Activated CD4-positive, alpha-beta memory T cell treated with anti-CD3 and anti-CD28 coated beads, Interleukin-2, amount 10 ng/mL, durations not matched to agents 7 days and 5 days (primary cell): Measurements from ENCODE around the gene ASAH2. TPM values are rescaled to one million over a fixed set of nuclear protein-coding genes. Genes with fewer than 3 reads are reported as not detected.

Experiments used
- CTCF ChIA-PET: fragments of 350-600 bp; sonication (Branson Sonifier 250); formaldehyde crosslinking; loops from one replicate; lab custom pipeline; 2021; ENCODE audit warnings: antibody characterized with exemption, inconsistent platforms; lab: Charles Lee
- POLR2A ChIA-PET: fragments of 350-600 bp; sonication (Branson Sonifier 250); formaldehyde crosslinking; loops from one replicate; lab custom pipeline; 2021; ENCODE audit warnings: antibody characterized with exemption; lab: Charles Lee
- DNase-seq: peaks from one replicate; pipeline ENCODE4 v3.0.0-alpha.2; 2020
- H3K27ac Mint-ChIP-seq: one replicate; pipeline ENCODE4 v1.8.0; 2021; ENCODE audit warnings: mild to moderate bottlenecking, mixed read lengths
- H3K27me3 Mint-ChIP-seq: one replicate; pipeline ENCODE4 v1.8.0; 2021; ENCODE audit warnings: mixed read lengths
- H3K36me3 Mint-ChIP-seq: one replicate; pipeline ENCODE4 v1.8.0; 2021; ENCODE audit warnings: low read depth, mixed read lengths
- H3K4me1 Mint-ChIP-seq: one replicate; pipeline ENCODE4 v1.8.0; 2021; ENCODE audit warnings: mixed read lengths
- H3K4me3 Mint-ChIP-seq: one replicate; pipeline ENCODE4 v1.8.0; 2021; ENCODE audit warnings: mild to moderate bottlenecking, mixed read lengths
- H3K9me3 Mint-ChIP-seq: one replicate; pipeline ENCODE4 v1.8.0; 2021; ENCODE audit warnings: mixed read lengths
- total RNA-seq, 2 experiments: library from RNA; stranded (reverse); gene quantifications; one replicate each; pipeline ENCODE4 v1.2.3, GENCODE V29; 2021

ASAH2 gene
- total RNA-seq, result 1 to 10 TPM; 2.1 to 3.6 TPM

DNA sequence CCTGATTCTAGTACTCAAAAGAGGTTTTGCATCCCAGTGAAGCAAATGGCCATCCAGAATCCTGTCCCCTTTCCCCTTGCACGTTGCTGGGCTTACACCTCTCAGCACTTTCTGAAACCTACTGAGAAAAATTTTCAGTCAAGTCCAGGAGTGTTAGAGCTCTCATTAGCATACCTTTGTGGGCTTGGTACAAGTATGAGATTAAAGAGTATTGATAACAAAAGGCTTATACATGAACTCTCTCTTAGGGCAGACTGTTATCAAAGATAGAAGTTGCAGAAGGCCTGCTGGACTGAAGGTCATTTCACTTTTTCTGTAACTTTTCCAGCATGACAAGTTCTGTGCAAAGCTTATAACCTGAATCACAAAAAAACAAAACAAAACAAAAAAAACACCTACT is at the start of gene ASAH2:
ASAH2 (minus strand) TSS at position 123 of the 400 bp plus-strand sequence. CDS start 2,906 bp downstream, outside the sequence.
- Mint-ChIP-seq H3K4me1 (no peaks in the 10 kb centered on the region), H3K36me3 (no peaks in the 10 kb centered on the region), H3K27me3 (peaks cover 55% of the 10 kb centered on the region), H3K27ac (no peak within 1 kb of the TSS), H3K4me3 (no peak within 1 kb of the TSS), H3K9me3 (no peaks in the 10 kb centered on the region)
- ChIA-PET POLR2A (no interaction called here), CTCF (interaction anchor here (1.3 kb wide), 1 partner anchor 24 kb away, joined by 4 read pairs; no protein-coding TSS in a partner anchor)
- DNase-seq, result no peak

- no peak for DNase-seq
- ChIA-PET CTCF (no interaction called here), POLR2A (no interaction called here)
- Mint-ChIP-seq H3K27me3 (no peaks in the 10 kb centered on the region), H3K4me1 (peaks cover 3% of the 10 kb centered on the region), H3K27ac (no peak overlapping the region), H3K36me3 (peaks cover 10% of the 10 kb centered on the region), H3K4me3 (no peak overlapping the region), H3K9me3 (peaks cover 3% of the 10 kb centered on the region)
Measured at GRCh38 chr10:50299948-50300669, 48.8 kb upstream of the ASAH2 start.

DNA sequence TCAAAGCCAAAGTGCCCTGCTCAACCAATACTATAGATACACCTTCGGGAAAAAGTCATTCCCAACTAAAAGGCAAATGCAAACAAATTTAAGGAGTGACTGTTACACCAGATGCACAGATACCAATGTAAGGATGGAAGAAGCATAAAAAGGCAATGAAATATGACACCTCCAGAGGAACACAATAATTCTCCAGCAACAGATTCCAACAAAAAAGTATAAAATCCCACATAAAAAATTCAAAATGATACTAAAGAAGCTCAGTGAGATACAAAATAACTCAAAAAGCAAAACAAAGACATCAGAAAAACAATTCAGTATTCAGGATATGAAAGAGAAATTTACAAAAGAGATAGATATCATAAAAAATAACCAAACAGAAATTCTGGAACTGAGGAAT is 44.1 kb upstream of the ASAH2 start:
- ChIA-PET CTCF (no interaction called here), POLR2A (no interaction called here)
- H3K27me3 Mint-ChIP-seq, result peaks cover 2% of the 10 kb centered on the region
- no peak overlapping the region for H3K4me3 Mint-ChIP-seq
- peaks cover 3% of the 10 kb centered on the region for H3K9me3 Mint-ChIP-seq
- H3K36me3 Mint-ChIP-seq, result no peaks in the 10 kb centered on the region
- H3K27ac Mint-ChIP-seq, result no peak overlapping the region
- no peaks in the 10 kb centered on the region for H3K4me1 Mint-ChIP-seq
- no peak for DNase-seq

GRCh38 chr10:50294582-50294981 is 43.3 kb upstream of the ASAH2 start:
- DNase-seq, result no peak
- H3K27me3 Mint-ChIP-seq, result peaks cover 2% of the 10 kb centered on the region
- H3K9me3 Mint-ChIP-seq, result peaks cover 3% of the 10 kb centered on the region
- ChIA-PET CTCF (no interaction called here), POLR2A (interaction anchor here (1.5 kb wide), 1 partner anchor 124 kb away, joined by 4 read pairs; no protein-coding TSS in a partner anchor)
- no peak overlapping the region for H3K27ac Mint-ChIP-seq
- H3K4me3 Mint-ChIP-seq, result no peak overlapping the region
- H3K4me1 Mint-ChIP-seq, result no peaks in the 10 kb centered on the region
- H3K36me3 Mint-ChIP-seq, result no peaks in the 10 kb centered on the region

DNA sequence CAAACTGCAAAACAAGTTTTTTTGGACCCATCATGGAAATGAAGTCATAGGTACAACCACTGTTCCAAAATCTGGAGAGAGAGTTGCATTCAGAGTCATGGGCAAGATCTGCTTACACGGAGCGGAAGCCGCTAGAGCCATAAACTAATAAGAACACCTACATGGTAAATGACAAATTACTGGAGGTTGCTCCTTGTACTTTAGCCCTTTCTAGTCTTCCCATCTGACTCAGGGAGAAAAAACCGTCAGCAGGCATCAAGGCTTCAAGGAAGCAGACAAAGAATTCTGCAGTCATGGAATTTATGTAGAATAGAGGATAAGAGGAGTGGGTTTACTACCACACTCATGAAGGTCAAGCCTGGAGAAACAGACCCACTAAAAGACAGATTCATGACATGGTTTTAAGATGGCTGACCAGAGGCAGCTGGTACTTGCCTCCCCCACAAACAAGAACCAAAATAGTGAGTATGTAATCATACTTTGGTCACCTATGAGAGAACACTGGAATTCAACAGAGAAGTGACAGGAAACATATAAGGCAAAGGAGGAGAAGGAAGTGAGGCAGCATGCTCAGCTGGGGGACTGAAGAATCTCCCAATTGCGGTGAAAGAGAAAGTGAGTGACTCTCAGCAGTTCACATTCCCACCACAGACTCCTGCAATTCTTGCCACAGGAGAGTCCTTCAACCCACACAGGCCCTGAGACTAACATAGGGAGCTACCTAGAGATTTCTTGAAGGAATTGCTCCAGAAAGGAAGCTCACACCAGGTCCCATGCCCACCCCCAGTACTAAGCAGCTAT is 42.4 kb upstream of the ASAH2 start:
- CTCF ChIA-PET, result no interaction called here
- Mint-ChIP-seq H3K36me3 (no peaks in the 10 kb centered on the region), H3K27me3 (peaks cover 2% of the 10 kb centered on the region), H3K27ac (no peak overlapping the region), H3K9me3 (peaks cover 3% of the 10 kb centered on the region), H3K4me1 (no peaks in the 10 kb centered on the region), H3K4me3 (no peak overlapping the region)
- DNase-seq, result no peak
- POLR2A ChIA-PET, result interaction anchor here (1.5 kb wide), 1 partner anchor 125 kb away, joined by 4 read pairs; no protein-coding TSS in a partner anchor

DNA sequence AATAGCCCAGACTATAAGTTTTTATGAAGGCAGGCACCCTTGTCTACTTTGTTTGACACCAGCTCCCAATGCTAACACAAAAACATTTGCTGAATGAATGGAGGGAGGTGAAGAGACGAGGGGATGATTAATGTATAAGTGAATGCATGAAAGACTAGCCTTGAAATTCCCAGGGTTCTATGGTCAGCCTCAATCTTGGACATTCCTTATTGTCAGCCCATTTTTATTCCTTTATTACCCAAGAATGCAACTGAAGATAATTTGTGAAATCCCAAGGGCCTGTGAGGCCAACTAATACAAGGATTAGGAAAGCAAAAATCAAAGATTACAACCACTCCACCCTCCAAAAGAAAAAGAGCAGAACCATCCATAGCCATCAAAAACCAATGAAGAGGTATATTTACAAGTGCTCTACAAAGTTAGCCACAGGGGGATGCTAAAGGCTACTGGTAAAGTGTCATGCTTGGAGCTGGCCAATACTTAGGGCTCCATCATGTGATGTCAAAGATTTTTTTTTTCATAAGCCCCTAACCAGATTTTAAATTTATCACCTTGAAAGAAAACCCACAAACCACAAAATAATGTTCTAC is 40.0 kb upstream of the ASAH2 start:
- no peaks in the 10 kb centered on the region for H3K36me3 Mint-ChIP-seq
- H3K4me1 Mint-ChIP-seq, result no peaks in the 10 kb centered on the region
- ChIA-PET POLR2A (no interaction called here), CTCF (interaction anchor here (1.5 kb wide), 1 partner anchor 16 kb away, joined by 3 read pairs; no protein-coding TSS in a partner anchor)
- H3K27me3 Mint-ChIP-seq, result peaks cover 3% of the 10 kb centered on the region
- H3K4me3 Mint-ChIP-seq, result no peak overlapping the region
- DNase-seq, result no peak
- H3K9me3 Mint-ChIP-seq, result no peaks in the 10 kb centered on the region
- H3K27ac Mint-ChIP-seq, result no peak overlapping the region

- Mint-ChIP-seq H3K9me3 (no peaks in the 10 kb centered on the region), H3K4me3 (no peak overlapping the region), H3K27ac (no peak overlapping the region), H3K36me3 (no peaks in the 10 kb centered on the region), H3K27me3 (peaks cover 12% of the 10 kb centered on the region), H3K4me1 (no peaks in the 10 kb centered on the region)
- ChIA-PET CTCF (no interaction called here), POLR2A (no interaction called here)
- no peak for DNase-seq
Measured at GRCh38 chr10:50289196-50289595, 37.9 kb upstream of the ASAH2 start.

- H3K27me3 Mint-ChIP-seq, result peaks cover 23% of the 10 kb centered on the region
- no peaks in the 10 kb centered on the region for H3K9me3 Mint-ChIP-seq
- no peak for DNase-seq
- no peak overlapping the region for H3K4me3 Mint-ChIP-seq
- H3K27ac Mint-ChIP-seq, result no peak overlapping the region
- H3K36me3 Mint-ChIP-seq, result no peaks in the 10 kb centered on the region
- ChIA-PET CTCF (interaction anchor here (1.0 to 2.1 kb wide), 2 partner anchors 11 to 335 kb away, joined by 3 to 7 read pairs; no protein-coding TSS in a partner anchor), POLR2A (no interaction called here)
- H3K4me1 Mint-ChIP-seq, result no peaks in the 10 kb centered on the region
Measured at GRCh38 chr10:50286996-50287803, 35.9 kb upstream of the ASAH2 start.

DNA sequence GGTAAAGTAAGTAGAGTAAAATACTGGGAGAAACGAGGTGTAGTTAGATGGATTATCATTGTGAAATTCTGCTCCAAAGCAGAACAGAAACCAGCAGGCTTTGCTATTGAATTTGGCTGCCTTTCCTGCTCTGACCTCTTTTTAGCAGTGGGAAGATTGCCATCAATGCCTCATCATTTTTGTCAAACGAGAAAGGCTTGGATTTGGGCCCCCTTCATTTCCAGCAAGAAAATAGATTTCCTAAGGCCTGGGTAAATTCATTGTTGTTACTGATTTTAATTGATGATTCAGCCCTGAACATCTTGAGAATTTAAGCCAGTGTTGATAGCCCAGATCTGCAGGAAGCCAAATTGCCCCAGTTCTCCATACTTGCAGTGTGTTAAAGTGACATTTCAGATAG is 35.2 kb upstream of the ASAH2 start:
- no peak overlapping the region for H3K4me3 Mint-ChIP-seq
- H3K27me3 Mint-ChIP-seq, result peaks cover 29% of the 10 kb centered on the region
- no peak for DNase-seq
- H3K36me3 Mint-ChIP-seq, result no peaks in the 10 kb centered on the region
- H3K27ac Mint-ChIP-seq, result no peak overlapping the region
- H3K9me3 Mint-ChIP-seq, result no peaks in the 10 kb centered on the region
- no peaks in the 10 kb centered on the region for H3K4me1 Mint-ChIP-seq
- CTCF ChIA-PET, result interaction anchor here (1.0 to 2.1 kb wide), 2 partner anchors 11 to 335 kb away, joined by 3 to 7 read pairs; no protein-coding TSS in a partner anchor
- POLR2A ChIA-PET, result no interaction called here

DNA sequence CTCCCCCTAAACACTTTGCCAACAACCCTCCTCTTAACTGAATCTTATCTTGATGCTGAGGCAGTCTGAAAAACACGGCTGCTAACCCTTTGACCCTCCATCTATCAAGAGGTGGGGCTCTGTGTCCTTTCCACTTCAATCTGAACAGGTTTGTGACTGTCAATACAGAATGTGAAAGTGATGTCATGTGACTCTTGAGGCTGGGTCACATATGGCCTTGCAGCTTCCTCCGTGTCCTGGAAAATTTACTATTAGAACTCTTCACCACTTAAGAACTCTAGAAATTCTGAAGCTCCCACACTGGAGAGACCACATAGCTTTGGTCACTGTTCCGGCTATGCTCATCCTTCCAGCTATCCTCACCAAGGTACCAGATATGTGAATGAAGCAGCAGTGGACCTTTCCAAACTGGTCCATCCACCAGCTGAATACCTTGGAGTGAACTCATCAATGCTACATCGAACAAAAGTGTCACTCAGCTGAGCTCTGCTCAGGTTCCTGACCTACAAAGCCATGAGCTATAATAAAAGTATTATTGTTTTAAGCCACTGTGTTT is 30.7 kb upstream of the ASAH2 start:
- Mint-ChIP-seq H3K4me3 (no peak overlapping the region), H3K4me1 (no peaks in the 10 kb centered on the region), H3K9me3 (peaks cover 2% of the 10 kb centered on the region), H3K27ac (no peak overlapping the region), H3K36me3 (no peaks in the 10 kb centered on the region), H3K27me3 (peaks cover 56% of the 10 kb centered on the region)
- POLR2A ChIA-PET, result no interaction called here
- no peak for DNase-seq
- CTCF ChIA-PET, result no interaction called here

DNA sequence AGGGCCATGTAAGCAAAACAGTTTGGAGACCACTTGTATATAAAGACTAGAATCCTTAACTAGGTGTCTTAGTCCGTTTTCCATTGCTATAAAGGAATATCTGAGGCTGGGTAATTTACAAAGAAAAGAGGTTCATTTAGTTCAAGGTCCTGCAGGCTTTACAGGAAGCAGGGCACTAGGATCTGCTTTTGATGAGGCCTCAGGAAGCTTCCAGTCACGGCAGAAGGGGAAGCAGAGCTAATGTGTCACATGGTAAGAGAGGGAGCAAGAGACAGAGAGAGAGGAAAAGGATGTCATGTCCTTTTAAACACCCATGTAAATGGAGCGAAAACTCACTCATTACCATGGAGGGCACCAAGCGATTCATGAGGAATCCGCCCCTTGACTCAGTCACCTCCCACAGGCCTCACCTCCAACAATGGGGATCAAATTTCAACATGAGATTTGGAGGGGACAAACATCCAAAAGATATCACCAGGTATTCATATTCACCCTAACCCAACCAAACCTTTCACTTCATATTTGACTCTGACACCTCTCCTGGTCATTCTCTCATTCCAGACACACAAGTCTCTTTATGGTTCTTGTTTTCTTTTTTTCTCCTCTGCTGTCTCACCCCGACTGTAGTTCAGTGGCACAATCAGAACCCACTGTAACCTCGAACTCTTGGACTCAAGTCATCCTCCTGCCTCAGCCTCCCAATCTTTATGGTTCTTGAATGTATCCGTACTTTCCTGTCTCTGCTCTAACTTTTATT is 30.1 kb upstream of the ASAH2 start:
- Mint-ChIP-seq H3K9me3 (peaks cover 2% of the 10 kb centered on the region), H3K27me3 (peaks cover 62% of the 10 kb centered on the region), H3K27ac (no peak overlapping the region), H3K36me3 (no peaks in the 10 kb centered on the region), H3K4me1 (no peaks in the 10 kb centered on the region), H3K4me3 (no peak overlapping the region)
- POLR2A ChIA-PET, result no interaction called here
- DNase-seq, result no peak
- CTCF ChIA-PET, result no interaction called here
